Panc1 (cell line): Measurements from ENCODE around the gene HLTF. TPM values are rescaled to one million over a fixed set of nuclear protein-coding genes. Genes with fewer than 3 reads are reported as not detected.
A peak's percentile ranks its signal among the peaks of the same experiment; 100 is the strongest.

Experiments
- ATAC-seq: fragments of 200-7000 bp; cut with Tn5 transposase; 2 replicates; pipeline ENCODE4 v1.9.1; 2020; ENCODE audit warnings: mild to moderate bottlenecking, moderate library complexity
- BruUV-seq: library from RNA; stranded (reverse); fragments of 400-500 nt; replicated peaks from 2 replicates; lab custom pipeline; 2021; lab: Mats Ljungman, UMichigan
- CTCF ChIA-PET: fragments of 300-600 bp; sonication (Branson Sonifier 250); formaldehyde crosslinking; loops from one replicate; lab custom pipeline; 2022; ENCODE audit warnings: antibody characterized with exemption; lab: Charles Lee
- POLR2A ChIA-PET: fragments of 300-600 bp; sonication (Branson Sonifier 250); formaldehyde crosslinking; loops from one replicate; lab custom pipeline; 2022; ENCODE audit warnings: antibody characterized with exemption; lab: Charles Lee
- DNase-seq: peaks from one replicate; pipeline ENCODE4 v3.0.0-alpha.2; 2010; ENCODE audit warnings: low read depth, low spot score
- H3K27ac ChIP-seq: 2 replicates; pipeline ENCODE4 v1.5.1; 2011; ENCODE audit warnings: mild to moderate bottlenecking, low read length, inconsistent platforms
- H3K27me3 ChIP-seq: fragments of 200-500 bp; sonication (Bioruptor generic); 2 replicates; pipeline ENCODE4 v1.6.0; 2014; ENCODE audit warnings: low read length, inconsistent platforms; ENCODE audit not compliant: control insufficient read depth, insufficient read depth
- H3K36me3 ChIP-seq: fragments of 200-500 bp; sonication (Bioruptor generic); 2 replicates; pipeline ENCODE4 v1.5.1; 2014; ENCODE audit warnings: inconsistent platforms, mild to moderate bottlenecking, low read length, moderate library complexity; ENCODE audit not compliant: control insufficient read depth, insufficient read depth
- H3K4me1 ChIP-seq: 2 replicates; pipeline ENCODE4 v1.5.1; 2011; ENCODE audit warnings: inconsistent platforms, mild to moderate bottlenecking, low read length, moderate library complexity; ENCODE audit not compliant: control insufficient read depth, insufficient read depth
- H3K4me3 ChIP-seq, 2 experiments: 2 replicates each; pipeline ENCODE4 v1.5.1; 2011 to 2012; ENCODE audit warnings: low read depth in 2 of 2, low read length in 2 of 2, mild to moderate bottlenecking in 2 of 2, inconsistent platforms in 1 of 2, moderate library complexity in 1 of 2
- H3K9me3 ChIP-seq: fragments of 200-500 bp; sonication (Bioruptor generic); 2 replicates; pipeline ENCODE4 v1.5.1; 2014; ENCODE audit warnings: low read depth, mild to moderate bottlenecking, inconsistent platforms, low read length, moderate library complexity; ENCODE audit not compliant: control insufficient read depth, insufficient read depth
- CTCF ChIP-seq: fragments of 450-650 bp; IDR thresholded peaks from 2 replicates; pipeline ENCODE4 v1.5.1; 2017; ENCODE audit warnings: mild to moderate bottlenecking
- POLR2AphosphoS5 ChIP-seq: IDR thresholded peaks from 2 replicates; pipeline ENCODE4 v1.6.1; 2012; ENCODE audit warnings: mild to moderate bottlenecking, low read depth, low read length, moderate library complexity
- SIN3A ChIP-seq: IDR thresholded peaks from 2 replicates; pipeline ENCODE4 v1.6.1; 2012; ENCODE audit warnings: low read depth, mild to moderate bottlenecking, low read length, moderate library complexity, borderline replicate concordance; ENCODE audit not compliant: insufficient read depth
- TCF7L2 ChIP-seq: IDR thresholded peaks from 2 replicates; pipeline ENCODE4 v1.6.1; 2011; ENCODE audit warnings: mild to moderate bottlenecking, low read depth, low read length, inconsistent platforms
- in situ Hi-C: cut with HindIII; loops from 2 replicates; pipeline ENCODE4 v1.10.0; 2016; ENCODE audit warnings: low sequenced_read_pairs, low pct_unique_long_range_greater_than_20kb
- intact Hi-C: fragments of 100-400 bp; cut with micrococcal nuclease; formaldehyde crosslinking; loops from one replicate; pipeline ENCODE4 v1.10.0; 2022; ENCODE audit not compliant: unreplicated experiment
- total RNA-seq: library from RNA; stranded (reverse); gene quantifications from one replicate; pipeline ENCODE4 v1.2.1, GENCODE V29; 2021; ENCODE audit not compliant: unreplicated experiment
- TF ChIP-seq, protein P1 (sequence below), 2 experiments: IDR thresholded peaks; 2 replicates each; pipeline ENCODE4 v1.6.1; 2011 to 2012; ENCODE audit warnings: low read depth in 2 of 2, control low read depth in 1 of 2, low read length in 1 of 2, mild to moderate bottlenecking in 1 of 2, moderate library complexity in 1 of 2; ENCODE audit not compliant: insufficient read depth in 1 of 2

The HLTF gene
- total RNA-seq, 1 experiment from 2014 or later, result 106 TPM

DNA sequence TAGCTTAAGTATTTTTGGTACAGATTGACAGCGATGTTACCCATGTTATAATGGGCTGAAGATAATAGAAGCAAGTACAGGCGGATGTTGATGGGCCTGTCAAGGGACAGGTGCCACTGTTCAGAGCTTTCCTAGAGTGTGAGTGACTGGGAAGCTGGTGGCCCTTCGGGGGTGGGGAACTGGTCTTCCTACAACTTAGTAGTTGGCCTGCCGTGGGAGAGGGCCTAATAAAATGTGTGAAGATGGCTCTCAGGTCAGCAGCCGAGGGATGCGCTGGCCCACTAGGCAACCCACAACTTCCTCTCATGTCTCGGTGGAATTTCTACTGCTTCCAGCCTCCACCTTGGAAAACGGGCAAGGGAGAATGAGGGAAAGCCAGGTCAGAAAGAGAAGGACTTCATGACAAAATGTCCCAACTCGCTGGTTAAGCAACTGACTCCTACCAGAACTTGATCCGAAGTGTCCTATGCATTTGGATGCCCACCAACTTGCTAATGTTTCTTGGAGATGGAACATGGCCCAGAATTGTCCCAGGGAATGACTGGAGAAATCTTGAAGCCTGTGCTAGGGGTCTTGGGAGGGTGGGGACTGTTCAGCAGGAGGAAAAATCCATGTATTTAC lies 93.6 kb downstream of the HLTF start:
- BruUV-seq, result TSS peak; percentile 81
- peak overlapping the region; percentile 66 to 71 for H3K4me3 ChIP-seq
- no peaks in the 10 kb centered on the region for H3K27me3 ChIP-seq
- H3K27ac ChIP-seq, result peak overlapping the region; percentile 82
- ChIA-PET POLR2A (no interaction called here), CTCF (interaction anchor here (0.6 kb wide), 1 partner anchor 1256 kb away, joined by 4 read pairs; no protein-coding TSS in a partner anchor)
- peaks cover 24% of the 10 kb centered on the region for H3K36me3 ChIP-seq
- no peak for ATAC-seq
- intact Hi-C loops, result no loop called here
- TF ChIP-seq, protein P1, sequence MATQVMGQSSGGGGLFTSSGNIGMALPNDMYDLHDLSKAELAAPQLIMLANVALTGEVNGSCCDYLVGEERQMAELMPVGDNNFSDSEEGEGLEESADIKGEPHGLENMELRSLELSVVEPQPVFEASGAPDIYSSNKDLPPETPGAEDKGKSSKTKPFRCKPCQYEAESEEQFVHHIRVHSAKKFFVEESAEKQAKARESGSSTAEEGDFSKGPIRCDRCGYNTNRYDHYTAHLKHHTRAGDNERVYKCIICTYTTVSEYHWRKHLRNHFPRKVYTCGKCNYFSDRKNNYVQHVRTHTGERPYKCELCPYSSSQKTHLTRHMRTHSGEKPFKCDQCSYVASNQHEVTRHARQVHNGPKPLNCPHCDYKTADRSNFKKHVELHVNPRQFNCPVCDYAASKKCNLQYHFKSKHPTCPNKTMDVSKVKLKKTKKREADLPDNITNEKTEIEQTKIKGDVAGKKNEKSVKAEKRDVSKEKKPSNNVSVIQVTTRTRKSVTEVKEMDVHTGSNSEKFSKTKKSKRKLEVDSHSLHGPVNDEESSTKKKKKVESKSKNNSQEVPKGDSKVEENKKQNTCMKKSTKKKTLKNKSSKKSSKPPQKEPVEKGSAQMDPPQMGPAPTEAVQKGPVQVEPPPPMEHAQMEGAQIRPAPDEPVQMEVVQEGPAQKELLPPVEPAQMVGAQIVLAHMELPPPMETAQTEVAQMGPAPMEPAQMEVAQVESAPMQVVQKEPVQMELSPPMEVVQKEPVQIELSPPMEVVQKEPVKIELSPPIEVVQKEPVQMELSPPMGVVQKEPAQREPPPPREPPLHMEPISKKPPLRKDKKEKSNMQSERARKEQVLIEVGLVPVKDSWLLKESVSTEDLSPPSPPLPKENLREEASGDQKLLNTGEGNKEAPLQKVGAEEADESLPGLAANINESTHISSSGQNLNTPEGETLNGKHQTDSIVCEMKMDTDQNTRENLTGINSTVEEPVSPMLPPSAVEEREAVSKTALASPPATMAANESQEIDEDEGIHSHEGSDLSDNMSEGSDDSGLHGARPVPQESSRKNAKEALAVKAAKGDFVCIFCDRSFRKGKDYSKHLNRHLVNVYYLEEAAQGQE (IDR thresholded peaks at IDR 0.05; ENCODE audit: insufficient read depth in 1 of 2, low read depth in 2 of 2, low read length in 1 of 2), result no peak
- TF ChIP-seq POLR2AphosphoS5, result no peak
- TF ChIP-seq TCF7L2, result no peak
- no peak for TF ChIP-seq SIN3A
- no peak for TF ChIP-seq CTCF
- no peaks in the 10 kb centered on the region for H3K9me3 ChIP-seq
- no peak for DNase-seq
- in situ Hi-C loops, result no loop called here
- H3K4me1 ChIP-seq, result peaks cover 14% of the 10 kb centered on the region

DNA sequence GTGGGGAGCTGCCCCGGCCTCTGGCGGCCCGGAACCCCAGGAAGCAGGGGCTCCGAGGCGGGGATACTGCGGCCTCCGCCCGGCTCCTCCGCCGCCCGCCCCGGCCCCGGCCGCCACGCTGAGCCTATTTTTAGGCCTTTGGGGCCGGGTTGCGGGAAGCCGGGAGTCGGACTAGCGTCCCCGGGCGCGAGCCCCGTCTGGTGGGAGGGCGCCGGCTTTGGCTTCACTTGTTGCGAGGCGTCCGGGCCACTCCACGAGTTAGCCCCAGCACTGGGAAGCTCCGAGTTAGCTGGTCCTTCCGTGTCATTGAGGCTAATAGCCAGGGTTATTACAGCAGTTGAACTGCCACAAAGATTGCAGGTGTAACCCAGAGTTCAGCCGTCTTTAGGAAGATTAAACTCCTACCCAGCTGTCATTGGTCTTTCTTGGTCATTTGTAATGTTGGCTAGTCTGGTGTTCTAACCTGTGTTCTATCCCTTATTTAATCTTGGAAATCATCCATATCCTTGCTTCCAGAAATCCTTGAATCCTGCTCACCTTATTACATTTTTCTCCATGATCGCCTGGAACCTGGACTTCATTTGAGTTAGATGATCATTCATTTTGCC lies 94.2 kb downstream of the HLTF start:
- no peaks in the 10 kb centered on the region for H3K27me3 ChIP-seq
- in situ Hi-C loops (no loop called here), intact Hi-C loops (no loop called here)
- POLR2A ChIA-PET, result no interaction called here
- H3K36me3 ChIP-seq, result peaks cover 19% of the 10 kb centered on the region
- H3K4me3 ChIP-seq, result peak overlapping the region; percentile 66 to 71
- H3K9me3 ChIP-seq, result no peaks in the 10 kb centered on the region
- H3K4me1 ChIP-seq, result peaks cover 14% of the 10 kb centered on the region
- no TSS peak for BruUV-seq
- CTCF ChIA-PET, result interaction anchor here (0.6 kb wide), 1 partner anchor 1256 kb away, joined by 4 read pairs; no protein-coding TSS in a partner anchor
- ATAC-seq (peak; percentile 50), DNase-seq (no peak)
- TF ChIP-seq POLR2AphosphoS5, result no peak
- no peak for TF ChIP-seq CTCF
- H3K27ac ChIP-seq, result peak overlapping the region; percentile 82
